ENCODE measurements around the gene TNKS1BP1. TPM values are rescaled to one million over a fixed set of nuclear protein-coding genes. Genes with fewer than 3 reads are reported as not detected.

The TNKS1BP1 gene
- polyA plus RNA-seq, 1 of the 3 experiments (the other 2 are of a cell fraction), result 43.3 TPM

DNA sequence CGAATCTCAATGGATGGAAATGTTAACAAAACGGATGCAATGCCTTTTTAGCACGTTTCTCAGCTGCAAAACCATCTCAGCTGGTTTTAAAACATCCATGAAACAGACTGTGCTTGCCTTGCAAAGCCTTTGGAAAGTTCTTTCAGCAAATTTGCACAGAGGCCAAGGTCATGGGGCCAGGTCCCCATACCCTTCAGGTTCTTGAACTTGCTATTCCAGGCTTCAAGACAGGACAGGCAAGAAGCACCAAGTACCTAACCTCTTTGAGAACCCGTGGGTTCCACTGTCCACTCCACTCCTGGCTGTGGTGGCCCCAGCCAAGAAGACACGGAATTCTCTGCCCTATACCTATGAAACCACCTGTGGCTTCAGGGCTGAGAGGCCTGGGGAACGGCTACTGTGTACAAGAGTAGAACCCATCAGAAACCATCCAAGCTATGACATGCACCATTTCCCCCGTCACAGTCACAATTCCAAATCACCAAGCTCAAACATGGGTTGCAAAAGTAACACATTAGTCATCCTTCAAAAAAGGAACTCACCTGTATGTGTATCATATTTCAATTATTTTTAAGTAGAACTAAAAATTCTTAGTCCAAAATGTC lies 17.0 kb downstream of the TNKS1BP1 start:
- WGBS (ENCODE audit: low lambda C conversion rate), result 83% methylated on average over 6 of the region's 7 CpGs
- POLR2A ChIA-PET, result no interaction called here

More for the DNA sequence above, 17.0 kb downstream of the TNKS1BP1 start:
- H3K9me3 ChIP-seq, result no peaks in the 10 kb centered on the region
- H3K27ac ChIP-seq (ENCODE audit: low read depth in 2 of 2, low read length in 1 of 2), result no peak overlapping the region
- peaks cover 8% of the 10 kb centered on the region for H3F3A ChIP-seq (replicated peaks; ENCODE audit: insufficient read depth)
- TF ChIP-seq NRF1 (IDR thresholded peaks at IDR 0.05; ENCODE audit: low read depth, low read length) (no peak), FOXJ3 (CRISPR knock-in tag; IDR thresholded peaks at IDR 0.05) (no peak), SMC3 (IDR thresholded peaks at IDR 0.05; ENCODE audit: low read depth, low read length) (no peak), POLR2AphosphoS5 (IDR thresholded peaks at IDR 0.05; ENCODE audit: low read depth, low read length) (no peak), MEF2A (IDR thresholded peaks at IDR 0.05; ENCODE audit: borderline replicate concordance, low read depth) (no peak), NFIC (IDR thresholded peaks at IDR 0.05; ENCODE audit: borderline replicate concordance) (no peak), EP300 (IDR thresholded peaks at IDR 0.05; ENCODE audit: borderline replicate concordance in 1 of 2, low read depth in 1 of 2, low read length in 1 of 2) (no peak), MXI1 (IDR thresholded peaks at IDR 0.05; ENCODE audit: low read depth, low read length) (no peak), TEAD4 (IDR thresholded peaks at IDR 0.05; ENCODE audit: borderline replicate concordance, insufficient read depth) (no peak), EZH2phosphoT487 (IDR thresholded peaks at IDR 0.05; ENCODE audit: borderline replicate concordance, low read depth) (no peak), YY1 (IDR thresholded peaks at IDR 0.05; ENCODE audit: low read depth) (no peak), RXRA (IDR thresholded peaks at IDR 0.05; ENCODE audit: borderline replicate concordance, low read depth) (no peak), JUND (IDR thresholded peaks at IDR 0.05) (no peak)
- TF ChIP-seq, protein P1, sequence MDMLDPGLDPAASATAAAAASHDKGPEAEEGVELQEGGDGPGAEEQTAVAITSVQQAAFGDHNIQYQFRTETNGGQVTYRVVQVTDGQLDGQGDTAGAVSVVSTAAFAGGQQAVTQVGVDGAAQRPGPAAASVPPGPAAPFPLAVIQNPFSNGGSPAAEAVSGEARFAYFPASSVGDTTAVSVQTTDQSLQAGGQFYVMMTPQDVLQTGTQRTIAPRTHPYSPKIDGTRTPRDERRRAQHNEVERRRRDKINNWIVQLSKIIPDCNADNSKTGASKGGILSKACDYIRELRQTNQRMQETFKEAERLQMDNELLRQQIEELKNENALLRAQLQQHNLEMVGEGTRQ (IDR thresholded peaks at IDR 0.05; ENCODE audit: borderline replicate concordance, low read depth, low read length), result no peak
- TF ChIP-seq, protein P2, sequence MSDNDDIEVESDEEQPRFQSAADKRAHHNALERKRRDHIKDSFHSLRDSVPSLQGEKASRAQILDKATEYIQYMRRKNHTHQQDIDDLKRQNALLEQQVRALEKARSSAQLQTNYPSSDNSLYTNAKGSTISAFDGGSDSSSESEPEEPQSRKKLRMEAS (IDR thresholded peaks at IDR 0.05; ENCODE audit: low read depth), result no peak
- TF ChIP-seq, protein P3, sequence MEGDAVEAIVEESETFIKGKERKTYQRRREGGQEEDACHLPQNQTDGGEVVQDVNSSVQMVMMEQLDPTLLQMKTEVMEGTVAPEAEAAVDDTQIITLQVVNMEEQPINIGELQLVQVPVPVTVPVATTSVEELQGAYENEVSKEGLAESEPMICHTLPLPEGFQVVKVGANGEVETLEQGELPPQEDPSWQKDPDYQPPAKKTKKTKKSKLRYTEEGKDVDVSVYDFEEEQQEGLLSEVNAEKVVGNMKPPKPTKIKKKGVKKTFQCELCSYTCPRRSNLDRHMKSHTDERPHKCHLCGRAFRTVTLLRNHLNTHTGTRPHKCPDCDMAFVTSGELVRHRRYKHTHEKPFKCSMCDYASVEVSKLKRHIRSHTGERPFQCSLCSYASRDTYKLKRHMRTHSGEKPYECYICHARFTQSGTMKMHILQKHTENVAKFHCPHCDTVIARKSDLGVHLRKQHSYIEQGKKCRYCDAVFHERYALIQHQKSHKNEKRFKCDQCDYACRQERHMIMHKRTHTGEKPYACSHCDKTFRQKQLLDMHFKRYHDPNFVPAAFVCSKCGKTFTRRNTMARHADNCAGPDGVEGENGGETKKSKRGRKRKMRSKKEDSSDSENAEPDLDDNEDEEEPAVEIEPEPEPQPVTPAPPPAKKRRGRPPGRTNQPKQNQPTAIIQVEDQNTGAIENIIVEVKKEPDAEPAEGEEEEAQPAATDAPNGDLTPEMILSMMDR (IDR thresholded peaks at IDR 0.05), result no peak
- TF ChIP-seq, protein P4, sequence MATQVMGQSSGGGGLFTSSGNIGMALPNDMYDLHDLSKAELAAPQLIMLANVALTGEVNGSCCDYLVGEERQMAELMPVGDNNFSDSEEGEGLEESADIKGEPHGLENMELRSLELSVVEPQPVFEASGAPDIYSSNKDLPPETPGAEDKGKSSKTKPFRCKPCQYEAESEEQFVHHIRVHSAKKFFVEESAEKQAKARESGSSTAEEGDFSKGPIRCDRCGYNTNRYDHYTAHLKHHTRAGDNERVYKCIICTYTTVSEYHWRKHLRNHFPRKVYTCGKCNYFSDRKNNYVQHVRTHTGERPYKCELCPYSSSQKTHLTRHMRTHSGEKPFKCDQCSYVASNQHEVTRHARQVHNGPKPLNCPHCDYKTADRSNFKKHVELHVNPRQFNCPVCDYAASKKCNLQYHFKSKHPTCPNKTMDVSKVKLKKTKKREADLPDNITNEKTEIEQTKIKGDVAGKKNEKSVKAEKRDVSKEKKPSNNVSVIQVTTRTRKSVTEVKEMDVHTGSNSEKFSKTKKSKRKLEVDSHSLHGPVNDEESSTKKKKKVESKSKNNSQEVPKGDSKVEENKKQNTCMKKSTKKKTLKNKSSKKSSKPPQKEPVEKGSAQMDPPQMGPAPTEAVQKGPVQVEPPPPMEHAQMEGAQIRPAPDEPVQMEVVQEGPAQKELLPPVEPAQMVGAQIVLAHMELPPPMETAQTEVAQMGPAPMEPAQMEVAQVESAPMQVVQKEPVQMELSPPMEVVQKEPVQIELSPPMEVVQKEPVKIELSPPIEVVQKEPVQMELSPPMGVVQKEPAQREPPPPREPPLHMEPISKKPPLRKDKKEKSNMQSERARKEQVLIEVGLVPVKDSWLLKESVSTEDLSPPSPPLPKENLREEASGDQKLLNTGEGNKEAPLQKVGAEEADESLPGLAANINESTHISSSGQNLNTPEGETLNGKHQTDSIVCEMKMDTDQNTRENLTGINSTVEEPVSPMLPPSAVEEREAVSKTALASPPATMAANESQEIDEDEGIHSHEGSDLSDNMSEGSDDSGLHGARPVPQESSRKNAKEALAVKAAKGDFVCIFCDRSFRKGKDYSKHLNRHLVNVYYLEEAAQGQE (IDR thresholded peaks at IDR 0.05; ENCODE audit: low read depth, low read length), result no peak
- H3K9ac ChIP-seq, result no peak overlapping the region
- CTCF ChIA-PET, result interaction anchor here (2.0 to 2.6 kb wide), 2 partner anchors 10 to 58 kb away, joined by 5 to 10 read pairs; no protein-coding TSS in a partner anchor
- H3K79me2 ChIP-seq (ENCODE audit: insufficient read depth), result peaks cover 69% of the 10 kb centered on the region
- H3K4me2 ChIP-seq, result peak overlapping the region; percentile 28; the same call in 1 of the 2 replicates
- no peak overlapping the region for H3K4me3 ChIP-seq (ENCODE audit: low read depth in 2 of 2, low read length in 1 of 2)
- H3K9me2 ChIP-seq, result no peaks in the 10 kb centered on the region
- no peaks in the 10 kb centered on the region for H3K27me3 ChIP-seq (ENCODE audit: insufficient read depth)
- H2AFZ ChIP-seq (ENCODE audit: low read depth), result no peak overlapping the region
- DNase-seq, result no peak
- peaks cover 0 to 10% of the 10 kb centered on the region in 2 experiments; a peak in 2 of 4 replicates for H3K4me1 ChIP-seq (ENCODE audit: control insufficient read depth in 1 of 2, insufficient read depth in 2 of 2, low read depth in 1 of 2, low read length in 1 of 2)
- H3K36me3 ChIP-seq (replicated peaks in 1 of 2; ENCODE audit: control insufficient read depth in 1 of 2, insufficient read depth in 2 of 2, low read length in 1 of 2), result peaks cover 17 to 51% of the 10 kb centered on the region in 2 experiments
- H4K20me1 ChIP-seq (ENCODE audit: insufficient read depth), result peaks cover 37% of the 10 kb centered on the region
